Body of pancreas (tissue), 4 donors: Measurements from ENCODE around the gene SERPINA1. TPM values are rescaled to one million over a fixed set of nuclear protein-coding genes. Genes with fewer than 3 reads are reported as not detected.

Experiments
- ATAC-seq: fragments of 150-250 bp; one replicate; pipeline ENCODE4 v1.9.1; 2016
- DNase-seq, 4 donors: peaks; one replicate each; pipeline ENCODE4 v3.0.0-alpha.2; 2019
- H3K27ac ChIP-seq, 4 donors: fragments of 200-600 bp; sonication (generic); 1 replicate in 3 of 4; 2 replicates in 1 of 4; pipeline versions ENCODE4 v1.5.1 to v1.6.1; 2016 to 2019; ENCODE audit warnings: mild to moderate bottlenecking in 1 of 4, mixed read lengths in 1 of 4, moderate library complexity in 1 of 4
- H3K27me3 ChIP-seq, 2 donors: fragments of 200-600 bp; sonication (generic); one replicate each; pipeline ENCODE4 v1.6.0; 2016; ENCODE audit warnings: mild to moderate bottlenecking in 1 of 2
- H3K36me3 ChIP-seq, 2 donors: fragments of 200-600 bp; sonication (generic); replicated peaks in 1 of 2; 2 replicates each; pipeline ENCODE4 v1.5.1; 2016; ENCODE audit warnings: low read depth in 2 of 2; ENCODE audit not compliant: insufficient read depth in 1 of 2
- H3K4me1 ChIP-seq: fragments of 200-600 bp; sonication (generic); one replicate; pipeline ENCODE4 v1.6.0; 2016
- H3K4me3 ChIP-seq, 2 donors: fragments of 200-600 bp; sonication (generic); 1 replicate in 1 of 2; 2 replicates in 1 of 2; pipeline ENCODE4 v1.5.1; 2016 to 2019
- H3K9me3 ChIP-seq, 3 donors: fragments of 200-600 bp; sonication (generic); 1 replicate in 2 of 3; 2 replicates in 1 of 3; pipeline ENCODE4 v1.5.1; 2016
- POLR2A ChIP-seq, 3 donors: fragments of 450-650 bp; IDR thresholded peaks; one replicate each; pipeline ENCODE4 v1.6.1; 2016; ENCODE audit warnings: antibody characterized with exemption in 3 of 3, mild to moderate bottlenecking in 2 of 3
- WGBS, 2 donors: methylation state at CpG; one replicate each; pipeline ENCODE4 v1.1.5; 2017; 5-methylcytosine and 5-hydroxymethylcytosine counted together
- intact Hi-C: fragments of 100-400 bp; cut with DNase I; formaldehyde crosslinking; loops from one replicate; pipeline ENCODE4 v1.15.1; 2023
- total RNA-seq, 2 donors: library from RNA; depleted of rRNA; stranded (reverse); fragments of >200 nt; gene quantifications; one replicate each; pipeline ENCODE4 v1.1.0, GENCODE V29; 2016
- TF ChIP-seq, protein P1 (sequence below), 7 experiments: fragments of 450-650 bp in 4 of 7; fragments of 200-600 bp in 3 of 7; sonication (generic) in 3 of 7; IDR thresholded peaks; one replicate each; pipeline ENCODE4 v1.5.1; 2016 to 2019; ENCODE audit warnings: antibody characterized with exemption in 7 of 7

SERPINA1 gene
- total RNA-seq, 2 donors from 2014 or later, result 77.8 to 86.4 TPM

DNA sequence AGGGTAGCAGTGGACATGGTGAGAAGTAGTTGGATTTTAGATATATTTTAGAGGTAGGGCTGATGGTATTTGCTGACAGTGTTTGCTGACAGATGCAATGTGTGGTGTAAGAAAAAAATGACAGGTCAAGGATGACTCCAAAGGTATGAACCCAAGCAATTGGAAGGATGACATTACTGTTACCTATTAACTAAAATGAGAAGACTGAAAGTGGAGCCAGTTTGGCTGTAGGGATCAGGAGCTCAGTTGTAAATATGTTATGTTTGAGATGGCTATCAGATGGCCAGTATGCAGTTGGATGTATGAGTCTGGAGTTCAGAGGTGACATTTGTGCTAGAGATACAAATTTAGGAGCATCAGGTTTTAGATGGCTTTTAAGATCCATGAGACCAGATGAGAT lies 47.9 kb downstream of the SERPINA1 start:
- intact Hi-C loops, result no loop called here
- H3K4me3 ChIP-seq, result no peak overlapping the region
- ATAC-seq (no peak), DNase-seq (no peak)
- TF ChIP-seq, protein P1, sequence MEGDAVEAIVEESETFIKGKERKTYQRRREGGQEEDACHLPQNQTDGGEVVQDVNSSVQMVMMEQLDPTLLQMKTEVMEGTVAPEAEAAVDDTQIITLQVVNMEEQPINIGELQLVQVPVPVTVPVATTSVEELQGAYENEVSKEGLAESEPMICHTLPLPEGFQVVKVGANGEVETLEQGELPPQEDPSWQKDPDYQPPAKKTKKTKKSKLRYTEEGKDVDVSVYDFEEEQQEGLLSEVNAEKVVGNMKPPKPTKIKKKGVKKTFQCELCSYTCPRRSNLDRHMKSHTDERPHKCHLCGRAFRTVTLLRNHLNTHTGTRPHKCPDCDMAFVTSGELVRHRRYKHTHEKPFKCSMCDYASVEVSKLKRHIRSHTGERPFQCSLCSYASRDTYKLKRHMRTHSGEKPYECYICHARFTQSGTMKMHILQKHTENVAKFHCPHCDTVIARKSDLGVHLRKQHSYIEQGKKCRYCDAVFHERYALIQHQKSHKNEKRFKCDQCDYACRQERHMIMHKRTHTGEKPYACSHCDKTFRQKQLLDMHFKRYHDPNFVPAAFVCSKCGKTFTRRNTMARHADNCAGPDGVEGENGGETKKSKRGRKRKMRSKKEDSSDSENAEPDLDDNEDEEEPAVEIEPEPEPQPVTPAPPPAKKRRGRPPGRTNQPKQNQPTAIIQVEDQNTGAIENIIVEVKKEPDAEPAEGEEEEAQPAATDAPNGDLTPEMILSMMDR (IDR thresholded peaks at IDR 0.05), result no peak
- no peak for TF ChIP-seq POLR2A (IDR thresholded peaks at IDR 0.05)
- H3K9me3 ChIP-seq, result no peaks in the 10 kb centered on the region
- no peaks in the 10 kb centered on the region for H3K36me3 ChIP-seq
- no peaks in the 10 kb centered on the region for H3K27me3 ChIP-seq
- peaks cover 13% of the 10 kb centered on the region for H3K4me1 ChIP-seq
- H3K27ac ChIP-seq, result no peak overlapping the region

DNA sequence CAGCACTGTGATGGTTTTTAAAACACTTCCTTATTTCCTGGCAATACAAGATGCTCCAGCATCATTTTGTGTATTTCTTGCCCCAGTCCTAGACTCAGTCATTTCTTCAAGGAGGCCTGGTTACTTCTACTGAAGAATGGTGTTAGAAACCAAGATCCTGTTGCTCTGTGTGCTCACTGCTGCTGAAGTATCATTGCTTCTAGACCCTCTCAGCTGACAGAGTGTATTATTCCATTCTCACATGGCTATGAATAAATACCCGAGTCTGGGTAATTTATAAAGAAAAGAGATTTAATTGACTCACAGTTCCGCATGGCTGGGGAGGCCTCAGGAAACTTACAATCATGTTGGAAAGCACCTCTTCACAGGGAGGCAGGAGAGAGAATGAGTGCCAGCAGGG lies 50.4 kb downstream of the SERPINA1 start:
- 71 to 75% methylated on average over 2 of the region's 2 CpGs for WGBS, 2 donors
- TF ChIP-seq, protein P1 (IDR thresholded peaks at IDR 0.05), result no peak
- TF ChIP-seq POLR2A (IDR thresholded peaks at IDR 0.05), result no peak
- ATAC-seq (no peak), DNase-seq (no peak)
- Histone ChIP-seq H3K27me3 (no peaks in the 10 kb centered on the region), H3K27ac (no peak overlapping the region), H3K36me3 (no peaks in the 10 kb centered on the region), H3K4me3 (no peak overlapping the region), H3K4me1 (peaks cover 13% of the 10 kb centered on the region), H3K9me3 (no peaks in the 10 kb centered on the region)
- intact Hi-C loops, result no loop called here

DNA sequence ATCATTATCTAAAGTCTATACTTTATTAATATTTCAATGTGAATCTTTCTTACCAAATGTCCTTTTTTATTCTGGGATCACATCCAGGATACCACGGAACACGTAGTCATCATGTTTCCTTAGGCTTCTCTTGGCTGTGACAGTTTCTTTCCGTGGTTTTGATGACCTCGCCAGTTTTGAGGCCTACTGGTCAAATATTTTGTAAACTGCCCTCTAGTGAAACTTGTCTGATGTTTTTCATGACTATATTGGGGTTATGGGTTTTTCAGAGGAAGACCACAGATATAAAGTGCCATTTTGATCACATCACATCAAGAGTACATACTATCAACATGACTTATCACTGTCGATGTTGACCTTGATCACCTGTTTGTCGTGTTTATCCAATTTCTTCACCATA lies 51.1 kb downstream of the SERPINA1 start:
- intact Hi-C loops, result no loop called here
- no peak overlapping the region for H3K4me3 ChIP-seq
- H3K27me3 ChIP-seq, result no peaks in the 10 kb centered on the region
- no peaks in the 10 kb centered on the region for H3K36me3 ChIP-seq
- TF ChIP-seq, protein P1 (IDR thresholded peaks at IDR 0.05), result no peak
- no peak for TF ChIP-seq POLR2A (IDR thresholded peaks at IDR 0.05)
- 83 to 87% methylated on average over 6 of the region's 6 CpGs for WGBS, 2 donors
- no peak for DNase-seq
- no peaks in the 10 kb centered on the region for H3K9me3 ChIP-seq
- ATAC-seq, result no peak
- peaks cover 7% of the 10 kb centered on the region for H3K4me1 ChIP-seq
- H3K27ac ChIP-seq, result no peak overlapping the region

DNA sequence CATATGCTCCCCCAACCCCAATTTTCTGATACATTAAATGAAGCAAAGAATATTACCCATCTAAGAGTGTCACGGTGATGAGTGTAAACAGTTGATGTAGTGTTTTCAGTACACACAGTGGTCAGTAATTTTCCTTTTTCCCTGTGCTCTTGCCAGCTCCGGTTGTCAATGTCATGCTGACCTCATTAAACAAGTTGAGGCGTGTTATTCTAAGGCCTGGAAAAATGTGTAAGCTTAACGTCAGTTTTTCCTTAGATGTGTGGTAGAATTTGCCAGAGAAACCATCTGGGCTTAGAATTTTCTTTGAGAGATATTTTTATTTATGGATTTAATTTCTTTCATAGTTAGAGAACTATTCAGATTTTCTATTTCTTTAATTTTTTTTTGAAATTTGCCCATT lies 53.5 kb downstream of the SERPINA1 start:
- no peaks in the 10 kb centered on the region for H3K9me3 ChIP-seq
- intact Hi-C loops, result no loop called here
- DNase-seq, result no peak
- no peaks in the 10 kb centered on the region for H3K4me1 ChIP-seq
- H3K36me3 ChIP-seq, result no peaks in the 10 kb centered on the region
- TF ChIP-seq, protein P1 (IDR thresholded peaks at IDR 0.05), result no peak
- no peak for TF ChIP-seq POLR2A (IDR thresholded peaks at IDR 0.05)
- no peak overlapping the region for H3K4me3 ChIP-seq
- H3K27ac ChIP-seq, result no peak overlapping the region
- no peaks in the 10 kb centered on the region for H3K27me3 ChIP-seq
- no peak for ATAC-seq
- 41 to 46% methylated on average over 4 of the region's 4 CpGs for WGBS, 2 donors

DNA sequence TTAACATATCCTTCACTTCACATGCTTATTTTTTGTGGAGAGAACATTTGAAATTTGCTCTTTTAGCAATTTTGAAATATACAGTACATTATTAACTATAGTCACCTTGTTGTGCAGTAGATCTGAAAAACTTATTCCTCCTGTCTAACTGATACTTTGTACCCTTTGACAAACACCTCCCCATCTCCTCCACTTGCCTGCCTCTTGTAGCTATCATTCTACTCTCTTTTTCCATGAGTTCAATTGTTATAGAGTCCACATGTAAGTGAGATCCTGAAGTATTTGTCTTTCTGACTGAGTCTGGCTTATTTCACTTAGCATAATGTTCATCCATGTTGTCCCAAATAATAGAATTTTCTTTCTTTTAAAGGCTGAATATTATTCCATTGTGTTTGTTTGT lies 55.8 kb downstream of the SERPINA1 start:
- TF ChIP-seq POLR2A (IDR thresholded peaks at IDR 0.05), result no peak
- TF ChIP-seq, protein P1 (IDR thresholded peaks at IDR 0.05), result no peak
- no peak for ATAC-seq
- H3K36me3 ChIP-seq, result no peaks in the 10 kb centered on the region
- no peak overlapping the region for H3K4me3 ChIP-seq
- no peak for DNase-seq
- H3K9me3 ChIP-seq, result no peaks in the 10 kb centered on the region
- no peak overlapping the region for H3K27ac ChIP-seq
- no peaks in the 10 kb centered on the region for H3K27me3 ChIP-seq
- intact Hi-C loops, result no loop called here
- H3K4me1 ChIP-seq, result no peaks in the 10 kb centered on the region
